HepG2 (cell line): ENCODE results near the gene MARVELD3. TPM values are rescaled to one million over a fixed set of nuclear protein-coding genes. Genes with fewer than 3 reads are reported as not detected.
A peak's percentile ranks its signal among the peaks of the same experiment; 100 is the strongest.

Experiments used
- BRF2 ChIP-seq: sonication (generic); formaldehyde crosslinking; IDR thresholded peaks from 2 replicates; pipeline ENCODE4 v1.8.1; 2022; ENCODE audit warnings: mild to moderate bottlenecking, missing genetic modification reagents
- CBX5 ChIP-seq: sonication (generic); formaldehyde crosslinking; IDR thresholded peaks from 2 replicates; pipeline ENCODE4 v1.4.0; 2020; ENCODE audit warnings: missing genetic modification reagents, borderline replicate concordance
- CEBPB ChIP-seq: IDR thresholded peaks from 2 replicates; pipeline ENCODE4 v1.6.1; 2011; ENCODE audit warnings: low read depth, low read length, improper control_type of control experiment, borderline replicate concordance
- CEBPZ ChIP-seq: IDR thresholded peaks from 2 replicates; pipeline ENCODE4 v1.6.1; 2012; ENCODE audit warnings: low read length, improper control_type of control experiment
- FOXP4 ChIP-seq: sonication (generic); formaldehyde crosslinking; IDR thresholded peaks from 2 replicates; pipeline ENCODE4 v1.4.0; 2020; ENCODE audit warnings: missing genetic modification reagents
- HNRNPUL1 ChIP-seq: fragments of 200-400 bp; formaldehyde crosslinking; IDR thresholded peaks from 2 replicates; pipeline ENCODE4 v1.6.1; 2017; ENCODE audit warnings: low read depth, mild to moderate bottlenecking, low read length, moderate library complexity
- NRL ChIP-seq: sonication (generic); formaldehyde crosslinking; IDR thresholded peaks from 2 replicates; pipeline ENCODE4 v1.5.0; 2020; ENCODE audit warnings: missing genetic modification reagents, mild to moderate bottlenecking, moderate library complexity, borderline replicate concordance
- RARG ChIP-seq: sonication (generic); formaldehyde crosslinking; IDR thresholded peaks from 2 replicates; pipeline ENCODE4 v1.4.0; 2020; ENCODE audit warnings: low read depth, mild to moderate bottlenecking, missing genetic modification reagents
- RXRB ChIP-seq: IDR thresholded peaks from 2 replicates; pipeline ENCODE4 v1.6.1; 2016; ENCODE audit warnings: borderline replicate concordance, missing genetic modification reagents, missing compliant biosample characterization
- SNRNP70 ChIP-seq: fragments of 200-400 bp; formaldehyde crosslinking; IDR thresholded peaks from 2 replicates; pipeline ENCODE4 v1.6.1; 2017; ENCODE audit warnings: mild to moderate bottlenecking, low read depth, low read length, moderate library complexity
- SOX5 ChIP-seq: IDR thresholded peaks from 2 replicates; pipeline ENCODE4 v1.6.1; 2016; ENCODE audit warnings: borderline replicate concordance
- SRSF9 ChIP-seq: fragments of 200-400 bp; formaldehyde crosslinking; IDR thresholded peaks from 2 replicates; pipeline ENCODE4 v1.6.1; 2018; ENCODE audit warnings: borderline replicate concordance, mild to moderate bottlenecking, low read depth, low read length; ENCODE audit not compliant: insufficient read depth, poor library complexity, severe bottlenecking
- TERF1 ChIP-seq: sonication (generic); formaldehyde crosslinking; IDR thresholded peaks from 2 replicates; pipeline ENCODE4 v1.8.0; 2022; ENCODE audit warnings: mild to moderate bottlenecking, missing genetic modification reagents, moderate library complexity
- ZBTB42 ChIP-seq: sonication (generic); formaldehyde crosslinking; IDR thresholded peaks from 2 replicates; pipeline ENCODE4 v1.5.0; 2020; ENCODE audit warnings: mild to moderate bottlenecking, missing genetic modification reagents
- ZNF234 ChIP-seq: sonication (generic); formaldehyde crosslinking; conservative IDR thresholded peaks from 2 replicates; pipeline ENCODE4 v1.5.1; 2020; ENCODE audit warnings: mild to moderate bottlenecking, missing genetic modification reagents
- ZNF597 ChIP-seq: sonication (generic); formaldehyde crosslinking; IDR thresholded peaks from 2 replicates; pipeline ENCODE4 v1.5.0; 2020; ENCODE audit warnings: missing genetic modification reagents
- ZNF615 ChIP-seq: sonication (generic); formaldehyde crosslinking; IDR thresholded peaks from 2 replicates; pipeline ENCODE4 v1.5.0; 2020; ENCODE audit warnings: mild to moderate bottlenecking, missing genetic modification reagents, borderline replicate concordance
- polyA plus RNA-seq, 8 experiments: library from polyadenylated mRNA; depleted of rRNA in 3 of 8; stranded (reverse) in 7 of 8; unstranded in 1 of 8; fragments of >200 nt; fragmentation: Illumina TruSeq in 4 of 8; extraction: Trizol in 4 of 8; gene quantifications; 2 replicates each; pipeline versions ENCODE4 v1.2.1 to v1.2.3, GENCODE V29; 2011 to 2016; ENCODE audit warnings: low read depth in 4 of 8, missing spikeins in 1 of 8, mixed read lengths in 1 of 8; ENCODE audit not compliant: insufficient read depth in 1 of 8
- total RNA-seq, 5 experiments: library from RNA; depleted of rRNA; stranded (reverse); fragments of >200 nt; fragmentation: Illumina TruSeq; extraction: Trizol; gene quantifications; 2 replicates each; pipeline ENCODE4 v1.2.3, GENCODE V29; 2016; ENCODE audit warnings: low read depth in 1 of 5
- TF ChIP-seq, protein P1 (sequence below): sonication (generic); formaldehyde crosslinking; IDR thresholded peaks from 2 replicates; pipeline ENCODE4 v1.8.0; 2022; ENCODE audit warnings: missing genetic modification reagents, mild to moderate bottlenecking, inconsistent platforms, borderline replicate concordance

MARVELD3 gene
- total and polyA plus RNA-seq, 2 of the 13 experiments (the other 11 are each of a cell fraction or from before 2014, with no cell fraction given): 4.8 to 5.6 TPM

GRCh38 chr16:71594000-71594646, 31.9 kb upstream of the MARVELD3 start (continued):
- TF ChIP-seq BRF2 (CRISPR knock-in tag) (no peak), SNRNP70 (no peak), CEBPB (peak; percentile 98), ZNF597 (no peak), CEBPZ (no peak), RARG (no peak), CBX5 (peak; percentile 91), FOXP4 (peak; percentile 94), ZNF615 (CRISPR knock-in tag) (no peak), HNRNPUL1 (no peak), SOX5 (CRISPR knock-in tag) (peak; percentile 88; the same call in 1 of the 2 replicates), NRL (CRISPR knock-in tag) (no peak), ZBTB42 (CRISPR knock-in tag) (0 out of 2 replicates have a peak, but pooled peaks have one; percentile 72), RXRB (peak; percentile 70), SRSF9 (no peak), ZNF234 (CRISPR knock-in tag) (no peak), TERF1 (CRISPR knock-in tag) (no peak)
- TF ChIP-seq, protein P1, sequence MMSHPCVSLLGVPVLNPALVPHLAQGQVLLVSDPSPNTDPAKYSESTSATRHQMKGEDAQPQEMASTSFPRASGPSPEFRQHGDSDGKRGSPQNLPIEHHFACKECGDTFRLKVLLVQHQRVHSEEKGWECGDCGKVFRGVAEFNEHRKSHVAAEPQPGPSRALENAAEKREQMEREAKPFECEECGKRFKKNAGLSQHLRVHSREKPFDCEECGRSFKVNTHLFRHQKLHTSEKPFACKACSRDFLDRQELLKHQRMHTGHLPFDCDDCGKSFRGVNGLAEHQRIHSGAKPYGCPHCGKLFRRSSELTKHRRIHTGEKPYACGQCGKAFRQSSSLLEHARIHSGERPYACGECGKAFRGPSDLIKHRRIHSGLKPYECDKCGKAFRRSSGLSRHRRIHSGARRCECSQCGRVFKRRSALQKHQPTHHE (CRISPR knock-in tag): no peak
